Natural killer cell (primary cell): ENCODE data around the gene CFP. TPM values are rescaled to one million over a fixed set of nuclear protein-coding genes. Genes with fewer than 3 reads are reported as not detected.
"Not testable (repeated sequence)": the region's sequence is repeated elsewhere in the genome, so short reads cannot be mapped to it uniquely, and the experiment has no call there.

Experiments used
- ATAC-seq, 3 donors: fragments of 150-1000 bp in 2 of 3; fragments of 200-7000 bp in 1 of 3; cut with Tn5 transposase; 1 replicate in 1 of 3; 2 replicates in 2 of 3; pipeline ENCODE4 v1.10.0; 2021; ENCODE audit warnings: mild to moderate bottlenecking in 2 of 3, moderate library complexity in 2 of 3
- DNase-seq, 2 donors: peaks; one replicate each; pipeline versions ENCODE4 v3.0.0 to v3.0.0-alpha.2; 2013 to 2021; ENCODE audit warnings: mixed read lengths in 1 of 2
- H3K27ac ChIP-seq: one replicate; pipeline ENCODE4 v1.5.1; 2013; ENCODE audit warnings: mild to moderate bottlenecking, low read length
- H3K27me3 ChIP-seq: one replicate; pipeline ENCODE4 v1.6.1; 2013; ENCODE audit warnings: low read length; ENCODE audit not compliant: control insufficient read depth, insufficient read depth
- H3K36me3 ChIP-seq: one replicate; pipeline ENCODE4 v1.6.1; 2013; ENCODE audit warnings: low read length; ENCODE audit not compliant: control insufficient read depth, insufficient read depth
- H3K4me1 ChIP-seq: one replicate; pipeline ENCODE4 v1.6.1; 2013; ENCODE audit warnings: low read length; ENCODE audit not compliant: control insufficient read depth, insufficient read depth
- H3K4me3 ChIP-seq: one replicate; pipeline ENCODE4 v1.5.1; 2013; ENCODE audit warnings: low read length
- H3K9me3 ChIP-seq: one replicate; pipeline ENCODE4 v1.6.1; 2013; ENCODE audit warnings: low read length; ENCODE audit not compliant: control insufficient read depth, insufficient read depth
- H3K27ac Mint-ChIP-seq, 2 donors: one replicate each; pipeline ENCODE4 v1.8.0; 2022; ENCODE audit warnings: mild to moderate bottlenecking in 2 of 2, mixed read lengths in 2 of 2, moderate library complexity in 1 of 2
- H3K27me3 Mint-ChIP-seq, 2 donors: one replicate each; pipeline ENCODE4 v1.8.0; 2022; ENCODE audit warnings: low read depth in 2 of 2, mixed read lengths in 2 of 2
- H3K36me3 Mint-ChIP-seq: one replicate; pipeline ENCODE4 v1.8.0; 2022; ENCODE audit warnings: mixed read lengths
- H3K4me1 Mint-ChIP-seq, 2 donors: one replicate each; pipeline ENCODE4 v1.8.0; 2022; ENCODE audit warnings: mixed read lengths in 2 of 2
- H3K4me3 Mint-ChIP-seq: one replicate; pipeline ENCODE4 v1.8.0; 2022; ENCODE audit warnings: mild to moderate bottlenecking, moderate library complexity, mixed read lengths
- H3K9me3 Mint-ChIP-seq, 2 donors: one replicate each; pipeline ENCODE4 v1.8.0; 2022; ENCODE audit warnings: mixed read lengths in 2 of 2
- CTCF ChIP-seq: fragments of 200-600 bp; IDR thresholded peaks from one replicate; pipeline ENCODE4 v1.8.0; 2022; ENCODE audit warnings: antibody characterized with exemption
- WGBS: methylation state at CpG from one replicate; pipeline ENCODE4 v1.1.7; 2013; ENCODE audit warnings: missing lambda C conversion rate; ENCODE audit not compliant: insufficient coverage; 5-methylcytosine and 5-hydroxymethylcytosine counted together
- intact Hi-C: fragments of 100-400 bp; cut with micrococcal nuclease; formaldehyde crosslinking; loops from one replicate; pipeline ENCODE4 v1.14.2; 2022
- total RNA-seq, 4 donors: library from RNA; stranded (reverse); fragments of 120-200 nt in 1 of 4; gene quantifications; one replicate each; pipeline versions ENCODE4 v1.2.3 to v1.2.4, GENCODE V29; 2013 to 2022

Gene CFP
- 10 to 100 TPM in 2 of 3 donors, 1 to 10 TPM in 1; 9.0 to 21.1 (median 19.3) TPM for total RNA-seq
- total RNA-seq (2013), result 24.6 TPM

GRCh38 chrX:47629419-47630200 lies at the start of gene CFP:
Gene CFP, minus strand, starts transcription at chrX:47629930. Its CDS starts 86 bp downstream, at chrX:47629844.
- Mint-ChIP-seq H3K4me1 (peaks cover 0 to 11% of the 10 kb centered on the region in 2 donors), H3K36me3 (no peaks in the 10 kb centered on the region), H3K27me3 (peaks cover 40% of the 10 kb centered on the region in 2 donors), H3K27ac (peak within 1 kb of the TSS in 1 of 2 donors; percentile 53), H3K9me3 (no peaks in the 10 kb centered on the region), H3K4me3 (no peak within 1 kb of the TSS)
- ATAC-seq (no peak), DNase-seq (peak in 1 of 2 donors; percentile 40)
- no peak within 1 kb of the TSS for H3K4me3 ChIP-seq
- H3K27me3 ChIP-seq, result peaks cover 12% of the 10 kb centered on the region
- intact Hi-C loops, result no loop called here
- H3K9me3 ChIP-seq, result no peaks in the 10 kb centered on the region
- no peak for TF ChIP-seq CTCF
- H3K27ac ChIP-seq, result no peak within 1 kb of the TSS
- 10% methylated on average over 9 of the region's 14 CpGs for WGBS
- no peaks in the 10 kb centered on the region for H3K36me3 ChIP-seq
- H3K4me1 ChIP-seq, result peaks cover 25% of the 10 kb centered on the region

DNA sequence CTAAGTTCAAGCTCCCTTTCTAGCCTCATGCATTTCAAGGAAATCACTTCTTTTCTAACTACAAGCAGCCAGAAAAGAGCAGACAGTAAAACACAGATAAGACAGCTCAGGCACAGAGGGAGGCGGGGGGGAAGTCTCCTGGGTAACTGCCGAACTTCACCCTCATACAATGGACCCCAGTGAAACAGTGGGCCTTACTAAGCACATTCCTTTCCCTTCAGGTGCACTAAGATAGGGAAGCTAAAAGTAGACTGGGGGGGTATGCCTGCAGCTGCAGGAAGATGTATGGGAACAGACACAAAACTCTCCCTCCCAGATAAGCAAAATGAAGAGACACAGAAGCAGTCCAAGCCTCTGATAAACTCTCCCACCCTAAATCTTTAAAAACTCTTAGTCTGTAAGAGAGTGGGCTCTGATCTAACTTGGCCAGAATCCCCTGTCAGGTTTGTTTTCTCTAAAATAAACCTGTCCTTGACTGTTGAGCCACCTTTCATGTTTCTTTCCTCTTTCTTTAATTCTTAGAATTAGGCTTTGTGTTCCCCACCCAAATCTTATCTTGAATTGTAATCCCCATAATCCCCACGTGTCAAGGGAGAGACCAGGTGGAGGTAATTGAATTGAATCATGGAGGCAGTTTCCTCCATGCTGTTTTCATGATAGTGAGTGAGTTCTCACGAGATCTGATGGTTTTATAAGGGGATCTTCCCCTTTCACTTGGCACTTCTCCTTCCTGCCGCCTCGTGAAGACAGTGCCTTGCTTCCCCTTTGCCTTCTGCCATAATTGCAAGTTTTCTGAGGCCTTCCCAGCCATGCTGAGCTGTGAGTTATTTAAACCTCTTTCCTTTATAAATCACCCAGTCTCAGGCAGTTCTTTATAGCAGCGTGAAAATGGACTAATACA lies 46.5 kb upstream of the CFP start:
- ATAC-seq, DNase-seq, H3K9me3 Mint-ChIP-seq, H3K27me3 ChIP-seq, H3K36me3 Mint-ChIP-seq, H3K36me3 ChIP-seq, H3K27ac Mint-ChIP-seq, H3K4me3 Mint-ChIP-seq, H3K9me3 ChIP-seq, H3K27ac ChIP-seq, H3K4me3 ChIP-seq, H3K4me1 ChIP-seq, H3K4me1 Mint-ChIP-seq, intact Hi-C loops: not testable (repeated sequence)
- WGBS, result no CpG with 5 or more reads among the region's 7 CpGs
- H3K27me3 Mint-ChIP-seq, result peaks cover 11 to 48% of the 10 kb centered on the region in 2 donors

GRCh38 chrX:47674776-47675175 lies 45.0 kb upstream of the CFP start:
- H3K27ac Mint-ChIP-seq, result no peak overlapping the region
- WGBS, result 100% methylated on average over 1 of the region's 5 CpGs
- no peaks in the 10 kb centered on the region for H3K9me3 Mint-ChIP-seq

DNA sequence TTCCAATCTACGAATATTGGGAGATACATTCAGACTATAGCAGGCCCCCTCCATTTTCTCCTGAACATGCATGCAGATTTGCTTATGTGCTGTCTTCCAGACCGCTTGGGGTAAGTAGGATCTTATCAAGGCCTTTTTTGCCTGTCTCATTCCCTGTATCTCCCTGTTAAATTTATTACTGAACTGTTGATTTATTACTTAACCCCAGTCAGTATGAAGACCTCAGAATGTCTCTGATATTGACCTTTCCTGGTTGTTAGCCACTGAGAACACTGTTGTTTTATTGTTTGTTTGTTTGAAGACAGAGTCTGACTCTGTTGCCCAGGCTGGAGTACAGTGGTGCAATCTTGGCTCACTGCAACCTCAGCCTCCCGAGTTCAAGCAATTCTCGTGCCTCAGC lies 36.1 kb upstream of the CFP start:
- H3K9me3 ChIP-seq, H3K27ac ChIP-seq, H3K9me3 Mint-ChIP-seq, H3K4me3 ChIP-seq, H3K27me3 ChIP-seq, H3K4me1 Mint-ChIP-seq, DNase-seq, H3K4me3 Mint-ChIP-seq, ATAC-seq, intact Hi-C loops, H3K36me3 ChIP-seq, H3K4me1 ChIP-seq, H3K27ac Mint-ChIP-seq, H3K36me3 Mint-ChIP-seq: not testable (repeated sequence)
- WGBS, result 90% methylated on average over 3 of the region's 4 CpGs
- H3K27me3 Mint-ChIP-seq, result peaks cover 2 to 15% of the 10 kb centered on the region in 2 donors

More at GRCh38 chrX:47674776-47675175, 45.0 kb upstream of the CFP start:
- no peak for TF ChIP-seq CTCF
- H3K4me3 ChIP-seq, result no peak overlapping the region
- intact Hi-C loops, result no loop called here
- no peak for ATAC-seq
- Mint-ChIP-seq H3K4me3 (no peak overlapping the region), H3K4me1 (no peaks in the 10 kb centered on the region), H3K27me3 (peaks cover 10 to 56% of the 10 kb centered on the region in 2 donors), H3K36me3 (no peaks in the 10 kb centered on the region)
- H3K36me3 ChIP-seq, result no peaks in the 10 kb centered on the region
- no peaks in the 10 kb centered on the region for H3K9me3 ChIP-seq
- H3K4me1 ChIP-seq, result no peaks in the 10 kb centered on the region
- DNase-seq, result no peak
- H3K27ac ChIP-seq, result no peak overlapping the region
- H3K27me3 ChIP-seq, result no peaks in the 10 kb centered on the region
